SK-N-MC (cell line): ENCODE measurements around the gene OXTR.

ENCODE experiments used
- EZH2 ChIP-seq: fragments of 200-600 bp; sonication (generic); IDR thresholded peaks from one replicate; pipeline ENCODE4 v1.6.1; 2017; ENCODE audit warnings: antibody characterized with exemption
- POLR2AphosphoS5 ChIP-seq: IDR thresholded peaks from 2 replicates; pipeline ENCODE4 v1.6.1; 2012; ENCODE audit warnings: mild to moderate bottlenecking, low read depth, low read length, borderline replicate concordance

GRCh38 chr3:8722808-8723207, 46.6 kb downstream of the OXTR start:
- no peak for TF ChIP-seq EZH2
- TF ChIP-seq POLR2AphosphoS5 = no peak
